ENCODE data around the gene PTH1R. TPM values are rescaled to one million over a fixed set of nuclear protein-coding genes. Genes with fewer than 3 reads are reported as not detected.
A peak's percentile ranks its signal among the peaks of the same experiment; 100 is the strongest.

PTH1R gene
- total and polyA plus RNA-seq, 11 donors: 2.1 to 23.4 (median 6.5) TPM

DNA sequence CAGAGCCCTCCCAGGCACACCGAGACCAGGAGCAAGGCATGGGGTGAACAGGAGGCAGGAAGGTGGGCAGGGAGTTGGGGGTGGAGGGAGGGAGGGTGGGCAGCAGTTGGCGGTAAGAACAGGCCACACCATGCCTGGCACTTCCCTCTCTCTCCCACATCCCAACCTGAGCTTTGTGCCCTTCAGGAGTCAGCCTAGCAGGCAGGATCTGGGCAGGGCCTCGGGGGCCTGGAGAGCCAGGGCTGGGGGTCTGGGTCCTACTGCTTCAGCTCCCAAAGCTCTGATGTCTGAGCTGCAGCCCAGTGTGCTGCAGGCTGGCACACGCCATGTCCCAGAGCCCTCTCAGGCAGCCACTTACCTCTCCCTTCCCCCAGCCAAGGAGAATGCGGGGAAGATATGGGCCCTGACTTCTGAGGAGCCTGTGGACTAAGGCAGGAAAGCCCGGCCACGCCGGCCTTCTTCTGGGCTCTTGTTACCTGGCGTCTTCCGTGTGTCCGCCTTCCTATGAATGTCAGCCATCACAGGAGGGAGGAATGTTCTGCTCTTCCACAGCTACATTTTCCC, 11.4 kb upstream of the PTH1R start:
- Histone ChIP-seq H3K27me3 (no peaks in the 10 kb centered on the region), H3K36me3 (peaks cover 0 to 1% (median 0%) of the 10 kb centered on the region in 9 donors), H3K4me1 (peaks cover 13 to 78% (median 33%) of the 10 kb centered on the region in 12 donors), H3K4me3 (no peak overlapping the region), H3K9me3 (no peaks in the 10 kb centered on the region), H3K27ac (peak overlapping the region in 10 of 12 donors; percentile 24 to 100 (median 91))
- peak in 3 of 5 donors; percentile 23 to 60 (median 32) for DNase-seq
- ATAC-seq: no peak
- intact Hi-C loops (cut with DNase I): loop anchor here (1.0 to 10.0 kb wide), 12 partner anchors 27 to 459 kb away; partner anchors contain the start of genes CCDC12 (in 1 of the 10), NBEAL2 (in 1 of the 10) and TMIE (in 1 of the 10)
- TF ChIP-seq, protein P1, sequence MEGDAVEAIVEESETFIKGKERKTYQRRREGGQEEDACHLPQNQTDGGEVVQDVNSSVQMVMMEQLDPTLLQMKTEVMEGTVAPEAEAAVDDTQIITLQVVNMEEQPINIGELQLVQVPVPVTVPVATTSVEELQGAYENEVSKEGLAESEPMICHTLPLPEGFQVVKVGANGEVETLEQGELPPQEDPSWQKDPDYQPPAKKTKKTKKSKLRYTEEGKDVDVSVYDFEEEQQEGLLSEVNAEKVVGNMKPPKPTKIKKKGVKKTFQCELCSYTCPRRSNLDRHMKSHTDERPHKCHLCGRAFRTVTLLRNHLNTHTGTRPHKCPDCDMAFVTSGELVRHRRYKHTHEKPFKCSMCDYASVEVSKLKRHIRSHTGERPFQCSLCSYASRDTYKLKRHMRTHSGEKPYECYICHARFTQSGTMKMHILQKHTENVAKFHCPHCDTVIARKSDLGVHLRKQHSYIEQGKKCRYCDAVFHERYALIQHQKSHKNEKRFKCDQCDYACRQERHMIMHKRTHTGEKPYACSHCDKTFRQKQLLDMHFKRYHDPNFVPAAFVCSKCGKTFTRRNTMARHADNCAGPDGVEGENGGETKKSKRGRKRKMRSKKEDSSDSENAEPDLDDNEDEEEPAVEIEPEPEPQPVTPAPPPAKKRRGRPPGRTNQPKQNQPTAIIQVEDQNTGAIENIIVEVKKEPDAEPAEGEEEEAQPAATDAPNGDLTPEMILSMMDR (IDR thresholded peaks at IDR 0.05): no peak
- no peak for TF ChIP-seq POLR2A (IDR thresholded peaks at IDR 0.05)
- 65 to 79% (median 75%) methylated on average over 9 to 11 of the region's 11 CpGs for WGBS, 4 donors

DNA sequence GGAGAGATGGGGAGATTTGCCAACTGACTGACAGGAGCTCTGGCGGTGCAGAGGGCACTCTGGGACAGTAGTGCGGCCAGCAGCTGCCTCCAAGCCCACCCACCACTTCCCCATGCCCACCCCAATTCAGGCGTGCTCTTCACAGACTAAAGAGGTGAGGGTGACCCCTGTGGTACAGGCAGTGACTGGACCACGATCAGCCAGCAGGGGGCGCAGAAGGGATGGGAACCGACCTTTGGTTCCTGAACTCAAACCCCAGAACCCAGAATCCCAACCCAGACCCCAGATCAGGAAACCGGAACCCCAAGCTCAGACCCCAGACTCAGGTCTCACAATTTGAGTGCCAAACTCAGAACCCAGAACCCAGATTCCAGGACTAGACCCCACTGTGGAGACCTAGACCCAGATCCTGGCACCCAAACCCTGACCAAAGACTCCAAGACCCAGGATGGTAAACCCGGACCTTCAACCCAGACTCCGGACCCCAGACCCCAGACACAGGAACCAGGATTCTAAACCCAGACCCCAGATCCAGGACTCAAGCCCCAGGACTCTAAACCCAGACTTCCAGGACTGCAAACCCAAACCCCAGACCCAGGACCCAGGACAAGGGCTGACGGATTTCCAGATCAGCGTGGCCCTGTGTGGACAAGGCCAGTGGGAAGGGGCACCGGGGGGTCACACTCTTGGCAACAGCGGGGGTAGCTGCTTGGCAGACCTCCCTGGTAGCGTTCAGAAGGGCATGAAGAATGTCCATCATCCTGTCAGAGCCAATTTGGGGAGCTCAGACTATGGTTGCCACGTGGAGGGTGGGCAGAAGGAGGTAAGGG, 10.6 kb upstream of the PTH1R start:
- ATAC-seq (peak in 3 of 4 donors; percentile 8 to 32 (median 18)), DNase-seq (peak; percentile 80 to 93 (median 86))
- Histone ChIP-seq H3K27me3 (no peaks in the 10 kb centered on the region), H3K27ac (peak overlapping the region; percentile 63 to 100 (median 86)), H3K36me3 (no peaks in the 10 kb centered on the region), H3K9me3 (no peaks in the 10 kb centered on the region), H3K4me1 (peaks cover 13 to 78% (median 38%) of the 10 kb centered on the region in 12 donors), H3K4me3 (no peak overlapping the region)
- 17 to 26% (median 22%) methylated on average over 10 to 15 of the region's 15 CpGs for WGBS, 4 donors
- no peak for TF ChIP-seq POLR2A (IDR thresholded peaks at IDR 0.05)
- TF ChIP-seq, protein P1 (IDR thresholded peaks at IDR 0.05): peak; percentile 83 to 93 (median 88)
- intact Hi-C loops (cut with DNase I): loop anchor here (1.0 to 10.0 kb wide), 12 partner anchors 26 to 458 kb away; partner anchors contain the start of genes CCDC12 (in 1 of the 10), NBEAL2 (in 1 of the 10) and TMIE (in 1 of the 10)

DNA sequence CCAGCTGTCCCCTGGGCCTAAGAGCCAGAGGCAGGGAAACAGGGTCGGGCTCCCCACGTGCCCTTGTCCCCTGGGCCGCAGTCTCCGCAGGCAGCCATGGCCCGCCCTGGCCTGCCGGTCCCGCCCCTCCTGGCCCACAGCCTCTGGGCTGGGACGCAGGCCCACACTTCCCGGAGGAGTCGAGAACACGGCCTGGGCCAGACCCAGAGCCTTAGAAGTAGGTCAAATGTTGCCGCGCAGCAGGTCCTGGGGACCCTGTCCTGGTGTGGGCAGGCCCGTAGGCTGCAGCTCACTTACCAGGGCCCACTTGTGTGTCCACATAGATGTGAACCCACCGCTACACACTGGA, 10.0 kb upstream of the PTH1R start:
- no peaks in the 10 kb centered on the region for H3K36me3 ChIP-seq
- 0 to 50% (median 15%) methylated on average over 2 to 15 of the region's 15 CpGs for WGBS, 4 donors
- intact Hi-C loops (cut with DNase I): loop anchor here (1.0 to 10.0 kb wide), 10 partner anchors 25 to 457 kb away; partner anchors contain the start of genes CCDC12 (in 1 of the 10), NBEAL2 (in 1 of the 10) and TMIE (in 1 of the 10)

More for the DNA sequence above, 10.0 kb upstream of the PTH1R start:
- H3K9me3 ChIP-seq: no peaks in the 10 kb centered on the region
- ATAC-seq (peak; percentile 64 to 78 (median 74)), DNase-seq (peak; percentile 89 to 95 (median 94))
- no peaks in the 10 kb centered on the region for H3K27me3 ChIP-seq
- H3K4me1 ChIP-seq: peaks cover 13 to 78% (median 40%) of the 10 kb centered on the region in 12 donors
- H3K4me3 ChIP-seq: no peak overlapping the region
- H3K27ac ChIP-seq: peak overlapping the region; percentile 63 to 100 (median 86)
- no peak for TF ChIP-seq POLR2A (IDR thresholded peaks at IDR 0.05)
- TF ChIP-seq, protein P1 (IDR thresholded peaks at IDR 0.05): no peak

Measured in heart left ventricle (tissue), 16 donors.